ENCODE results near the gene COPS9. TPM values are rescaled to one million over a fixed set of nuclear protein-coding genes. Genes with fewer than 3 reads are reported as not detected.
A peak's percentile ranks its signal among the peaks of the same experiment; 100 is the strongest.

COPS9 gene
- polyA plus RNA-seq, 1 donor (not counting 4 experiments of a cell fraction or from before 2014, with no cell fraction given) = 399 TPM

- no peak for TF ChIP-seq CTCF (optimal IDR thresholded peaks at IDR 0.05 in 1 of 3, IDR thresholded peaks at IDR 0.05 in 1 of 3, conservative IDR thresholded peaks at IDR 0.05 in 1 of 3; ENCODE audit: extremely low read depth in 1 of 3, insufficient read depth in 2 of 3, low read length in 3 of 3)
- TF ChIP-seq EZH2 (IDR thresholded peaks at IDR 0.05; ENCODE audit: low read length) = no peak
- H3K4me3 ChIP-seq (ENCODE audit: control insufficient read depth in 2 of 3, extremely low read depth in 1 of 3, insufficient read depth in 2 of 3, low read depth in 1 of 3, low read length in 3 of 3) = no peak overlapping the region
- peaks cover 8% of the 10 kb centered on the region for H3K4me1 ChIP-seq (ENCODE audit: control insufficient read depth, extremely low read depth, insufficient read depth, low read length)
- no peaks in the 10 kb centered on the region for H4K20me1 ChIP-seq (ENCODE audit: control insufficient read depth, extremely low read depth, insufficient read depth, low read length)
- no peaks in the 10 kb centered on the region for H3K36me3 ChIP-seq (ENCODE audit: control insufficient read depth in 2 of 2, extremely low read depth in 1 of 2, insufficient read depth in 2 of 2, low read length in 2 of 2)
- H3K4me2 ChIP-seq (ENCODE audit: control insufficient read depth, extremely low read depth, insufficient read depth, low read depth, low read length) = peak overlapping the region; percentile 7
- FAIRE-seq (no peak), DNase-seq (ENCODE audit: low read depth, low spot score) (no peak)
- H3K79me2 ChIP-seq (ENCODE audit: control insufficient read depth, insufficient read depth, low read length) = no peaks in the 10 kb centered on the region
- H3K27me3 ChIP-seq (ENCODE audit: control insufficient read depth, extremely low read depth, insufficient read depth, low read length) = peaks cover 40% of the 10 kb centered on the region
- no peaks in the 10 kb centered on the region for H3K9me1 ChIP-seq (ENCODE audit: control insufficient read depth, extremely low read depth, insufficient read depth, low read length)
- H3K27ac ChIP-seq (ENCODE audit: control insufficient read depth, insufficient read depth, low read length) = no peak overlapping the region
- H3K9me3 ChIP-seq (ENCODE audit: control insufficient read depth, low read depth, low read length) = no peaks in the 10 kb centered on the region
- H2AFZ ChIP-seq (ENCODE audit: control insufficient read depth, low read length) = no peak overlapping the region
- dilution Hi-C loops (cut with MboI; ENCODE audit: extremely low pct_ligation_motif_present, low sequenced_read_pairs) = no loop called here
- H3K9ac ChIP-seq (ENCODE audit: control insufficient read depth, extremely low read depth, insufficient read depth, low read length) = no peak overlapping the region
Measured at GRCh38 chr2:240179941-240180666, 44.0 kb upstream of the COPS9 start.

DNA sequence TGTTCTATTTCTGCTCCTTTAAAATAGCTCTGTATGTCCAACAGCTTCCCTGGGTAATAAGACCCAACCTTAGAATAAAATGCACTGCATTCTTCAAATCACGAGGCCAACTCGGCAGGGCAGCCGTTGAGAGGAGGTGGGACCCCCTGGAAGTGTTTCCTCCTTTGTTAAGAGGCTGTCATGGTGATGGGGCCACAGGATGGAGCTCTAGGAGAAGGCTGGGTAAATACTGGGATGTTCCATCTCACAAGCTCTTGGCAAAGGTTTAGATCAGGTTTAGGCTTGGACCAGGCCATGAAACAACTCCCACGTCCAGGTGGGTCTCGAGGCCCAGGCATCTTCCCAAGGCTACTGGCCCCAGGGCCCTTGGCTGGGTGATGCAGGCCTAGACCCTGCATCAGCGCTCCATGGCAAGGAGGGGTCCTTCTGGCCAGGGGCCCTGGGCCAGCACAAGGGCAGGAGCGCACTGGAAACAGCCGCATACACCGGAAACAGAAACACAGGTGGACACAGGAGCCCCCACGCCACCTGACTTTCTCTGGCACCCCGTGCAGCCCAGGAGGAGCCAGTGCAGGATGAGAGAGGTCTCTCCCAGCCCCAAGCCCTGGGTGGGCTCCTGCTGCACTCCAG, 43.2 kb upstream of the COPS9 start:
- no peaks in the 10 kb centered on the region for H4K20me1 ChIP-seq (ENCODE audit: control insufficient read depth, extremely low read depth, insufficient read depth, low read length)
- H3K36me3 ChIP-seq (ENCODE audit: control insufficient read depth in 2 of 2, extremely low read depth in 1 of 2, insufficient read depth in 2 of 2, low read length in 2 of 2) = no peaks in the 10 kb centered on the region
- H3K4me1 ChIP-seq (ENCODE audit: control insufficient read depth, extremely low read depth, insufficient read depth, low read length) = peaks cover 8% of the 10 kb centered on the region
- H3K79me2 ChIP-seq (ENCODE audit: control insufficient read depth, insufficient read depth, low read length) = no peaks in the 10 kb centered on the region
- DNase-seq (ENCODE audit: low read depth, low spot score) = no peak
- TF ChIP-seq CTCF (optimal IDR thresholded peaks at IDR 0.05 in 1 of 3, IDR thresholded peaks at IDR 0.05 in 1 of 3, conservative IDR thresholded peaks at IDR 0.05 in 1 of 3; ENCODE audit: extremely low read depth in 1 of 3, insufficient read depth in 2 of 3, low read length in 3 of 3) = no peak
- TF ChIP-seq EZH2 (IDR thresholded peaks at IDR 0.05; ENCODE audit: low read length) = no peak
- no peak overlapping the region for H3K27ac ChIP-seq (ENCODE audit: control insufficient read depth, insufficient read depth, low read length)
- H2AFZ ChIP-seq (ENCODE audit: control insufficient read depth, low read length) = no peak overlapping the region
- FAIRE-seq = no peak
- H3K4me3 ChIP-seq (ENCODE audit: control insufficient read depth in 2 of 3, extremely low read depth in 1 of 3, insufficient read depth in 2 of 3, low read depth in 1 of 3, low read length in 3 of 3) = no peak overlapping the region
- no peak overlapping the region for H3K9ac ChIP-seq (ENCODE audit: control insufficient read depth, extremely low read depth, insufficient read depth, low read length)
- dilution Hi-C loops (cut with MboI; ENCODE audit: extremely low pct_ligation_motif_present, low sequenced_read_pairs) = no loop called here
- H3K4me2 ChIP-seq (ENCODE audit: control insufficient read depth, extremely low read depth, insufficient read depth, low read depth, low read length) = no peak overlapping the region
- peaks cover 39% of the 10 kb centered on the region for H3K27me3 ChIP-seq (ENCODE audit: control insufficient read depth, extremely low read depth, insufficient read depth, low read length)
- no peaks in the 10 kb centered on the region for H3K9me3 ChIP-seq (ENCODE audit: control insufficient read depth, low read depth, low read length)
- H3K9me1 ChIP-seq (ENCODE audit: control insufficient read depth, extremely low read depth, insufficient read depth, low read length) = no peaks in the 10 kb centered on the region

Measured in keratinocyte (primary cell).